A673 (cell line): Measurements from ENCODE around the gene CLPX. TPM values are rescaled to one million over a fixed set of nuclear protein-coding genes. Genes with fewer than 3 reads are reported as not detected.

Experiments used
- BruUV-seq: library from RNA; stranded (reverse); fragments of 400-500 nt; replicated peaks from 2 replicates; lab custom pipeline; 2021; lab: Mats Ljungman, UMichigan
- CTCF ChIA-PET: fragments of 300-600 bp; sonication (Branson Sonifier 250); formaldehyde crosslinking; loops from one replicate; lab custom pipeline; 2022; ENCODE audit warnings: antibody characterized with exemption; lab: Charles Lee
- POLR2A ChIA-PET: fragments of 300-600 bp; sonication (Branson Sonifier 250); formaldehyde crosslinking; loops from one replicate; lab custom pipeline; 2022; ENCODE audit warnings: antibody characterized with exemption; ENCODE audit not compliant: low non-redundant PET; lab: Charles Lee
- DNase-seq: peaks from one replicate; pipeline ENCODE4 v3.0.0-alpha.2; 2015; ENCODE audit warnings: low spot score
- H3K27ac ChIP-seq: fragments of 200-600 bp; sonication (generic); 2 replicates; pipeline ENCODE4 v1.5.1; 2016; ENCODE audit warnings: mixed run types, low read depth, mild to moderate bottlenecking, mixed read lengths, antibody characterized with exemption, low read length; ENCODE audit not compliant: poor library complexity, severe bottlenecking
- H3K27me3 ChIP-seq: fragments of 200-600 bp; sonication (generic); replicated peaks from 2 replicates; pipeline ENCODE4 v1.6.1; 2017; ENCODE audit warnings: mixed run types, low read depth, mild to moderate bottlenecking, mixed read lengths, antibody characterized with exemption, low read length; ENCODE audit not compliant: insufficient read depth, poor library complexity
- H3K36me3 ChIP-seq: fragments of 200-600 bp; sonication (generic); 2 replicates; pipeline ENCODE4 v1.6.1; 2016; ENCODE audit warnings: mixed run types, mild to moderate bottlenecking, mixed read lengths, antibody characterized with exemption, low read length; ENCODE audit not compliant: insufficient read depth, poor library complexity, severe bottlenecking
- H3K4me1 ChIP-seq: fragments of 200-600 bp; sonication (generic); 2 replicates; pipeline ENCODE4 v1.6.1; 2017; ENCODE audit warnings: mixed run types, mild to moderate bottlenecking, mixed read lengths, antibody characterized with exemption, low read length; ENCODE audit not compliant: insufficient read depth, poor library complexity, severe bottlenecking
- H3K4me3 ChIP-seq: fragments of 200-600 bp; sonication (generic); 2 replicates; pipeline ENCODE4 v1.5.1; 2016; ENCODE audit warnings: low read depth, mixed run types, mild to moderate bottlenecking, mixed read lengths, low read length; ENCODE audit not compliant: poor library complexity, severe bottlenecking
- H3K9me3 ChIP-seq: fragments of 200-600 bp; sonication (generic); 2 replicates; pipeline ENCODE4 v1.6.1; 2016; ENCODE audit warnings: mixed run types, low read depth, mild to moderate bottlenecking, mixed read lengths, antibody characterized with exemption, low read length; ENCODE audit not compliant: poor library complexity, severe bottlenecking
- CTCF ChIP-seq: fragments of 300-800, 200-600 bp; sonication (generic); conservative IDR thresholded peaks from 2 replicates; pipeline ENCODE4 v1.5.1; 2017; ENCODE audit warnings: low read depth, mild to moderate bottlenecking, antibody characterized with exemption, low read length, moderate library complexity, mixed read lengths
- EZH2 ChIP-seq: fragments of 200-600 bp; sonication (generic); IDR thresholded peaks from 2 replicates; pipeline ENCODE4 v1.6.1; 2017; ENCODE audit warnings: borderline replicate concordance, low read depth, mild to moderate bottlenecking, mixed read lengths, antibody characterized with exemption, low read length; ENCODE audit not compliant: poor library complexity, severe bottlenecking
- intact Hi-C: fragments of 100-400 bp; cut with micrococcal nuclease; formaldehyde crosslinking; loops from one replicate; pipeline ENCODE4 v1.10.0; 2022; ENCODE audit not compliant: unreplicated experiment
- total RNA-seq: library from RNA; stranded (reverse); gene quantifications from 2 replicates; pipeline ENCODE4 v1.2.3, GENCODE V29; 2021

Gene CLPX
- total RNA-seq, 1 experiment from 2014 or later, result 60.2 TPM

DNA sequence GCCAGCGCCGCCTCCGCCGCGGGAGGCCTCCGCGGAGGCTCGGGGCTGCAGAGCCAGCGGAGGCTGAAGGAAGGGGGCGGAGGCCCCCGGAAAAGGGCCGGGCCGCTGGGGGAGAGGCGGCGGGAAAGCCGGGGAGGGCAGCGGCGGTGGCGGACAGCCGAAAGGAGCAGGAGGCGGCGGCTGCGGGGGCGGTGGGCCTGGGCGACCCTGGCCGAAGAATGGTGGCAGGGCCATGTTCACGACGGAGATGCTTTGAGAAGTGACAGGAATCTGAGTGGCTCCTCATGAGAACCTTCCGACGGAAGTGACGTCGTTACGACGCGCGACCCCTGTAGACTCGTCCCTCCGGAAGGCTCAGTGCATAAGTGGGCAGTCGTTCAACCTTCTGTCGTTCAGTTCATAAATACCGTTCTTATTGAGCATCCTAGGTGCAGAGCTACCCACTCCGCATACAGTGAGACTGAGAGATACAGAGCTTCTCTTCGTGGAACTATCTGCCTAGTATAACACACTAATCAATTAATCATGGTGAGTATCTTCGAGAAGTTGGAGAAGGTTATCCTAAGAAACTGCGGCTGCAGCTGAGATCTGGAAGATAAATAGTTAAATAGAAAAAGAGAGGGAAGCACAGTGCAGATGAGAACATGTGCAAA, 51.5 kb downstream of the CLPX start, which contains the start of gene PDCD7:
PDCD7 (minus strand) TSS at position 261 of the 653 bp plus-strand sequence; CDS start at position 234, 27 bp downstream.
- Histone ChIP-seq H3K9me3 (no peaks in the 10 kb centered on the region), H3K4me1 (peaks cover 5% of the 10 kb centered on the region), H3K27me3 (no peaks in the 10 kb centered on the region), H3K36me3 (peaks cover 9% of the 10 kb centered on the region), H3K27ac (peak within 1 kb of the TSS; percentile 77), H3K4me3 (peak within 1 kb of the TSS; percentile 96)
- TF ChIP-seq CTCF (no peak), EZH2 (no peak)
- POLR2A ChIA-PET, result no interaction called here
- CTCF ChIA-PET, result interaction anchor here (0.7 kb wide), 1 partner anchor 148 kb away, joined by 3 read pairs; no protein-coding TSS in a partner anchor
- BruUV-seq, result TSS peak; percentile 96
- intact Hi-C loops, result no loop called here
- DNase-seq, result peak; percentile 96

DNA sequence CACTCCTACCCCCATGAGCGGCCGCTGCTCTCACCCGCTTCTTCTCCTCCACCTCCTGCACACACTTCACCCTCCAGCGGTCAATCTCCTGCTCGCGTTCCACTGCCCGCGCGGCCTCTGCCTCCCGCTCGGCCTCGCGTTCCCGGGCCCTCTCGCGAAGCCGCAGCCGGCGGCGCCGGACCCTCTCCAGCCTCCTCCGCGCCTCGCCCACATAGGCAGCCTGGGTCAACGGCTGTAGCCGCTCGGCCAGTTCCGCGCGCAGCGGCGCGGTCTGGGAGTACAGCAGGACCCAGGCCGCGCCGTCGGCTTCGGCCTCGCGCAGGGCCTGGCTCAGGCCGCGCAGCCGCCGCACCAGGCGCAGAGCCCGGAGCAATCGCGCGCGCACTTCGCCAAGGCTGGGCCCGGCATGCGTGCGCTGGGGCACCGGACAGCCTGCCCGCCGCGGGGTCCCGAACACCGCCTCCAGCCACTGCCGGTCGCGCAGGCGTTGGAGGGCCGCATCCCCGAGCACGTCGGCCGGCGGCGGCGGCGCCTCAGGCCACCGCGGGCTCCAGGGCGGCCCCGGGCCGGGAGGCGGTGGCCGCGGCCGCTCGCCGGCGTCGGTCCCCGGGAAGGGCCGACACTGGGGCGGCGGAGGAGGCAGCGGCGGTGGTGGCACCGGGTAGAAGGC, 52.1 kb downstream of the CLPX start:
- peak; percentile 33 for DNase-seq
- CTCF ChIA-PET, result interaction anchor here (0.6 kb wide), 1 partner anchor 34 kb away, joined by 5 read pairs; no protein-coding TSS in a partner anchor
- intact Hi-C loops, result no loop called here
- Histone ChIP-seq H3K27ac (peak overlapping the region; percentile 77), H3K9me3 (no peaks in the 10 kb centered on the region), H3K36me3 (peaks cover 15% of the 10 kb centered on the region), H3K4me3 (peak overlapping the region; percentile 96), H3K27me3 (no peaks in the 10 kb centered on the region), H3K4me1 (peaks cover 5% of the 10 kb centered on the region)
- no TSS peak for BruUV-seq
- TF ChIP-seq EZH2 (no peak), CTCF (no peak)
- POLR2A ChIA-PET, result no interaction called here

DNA sequence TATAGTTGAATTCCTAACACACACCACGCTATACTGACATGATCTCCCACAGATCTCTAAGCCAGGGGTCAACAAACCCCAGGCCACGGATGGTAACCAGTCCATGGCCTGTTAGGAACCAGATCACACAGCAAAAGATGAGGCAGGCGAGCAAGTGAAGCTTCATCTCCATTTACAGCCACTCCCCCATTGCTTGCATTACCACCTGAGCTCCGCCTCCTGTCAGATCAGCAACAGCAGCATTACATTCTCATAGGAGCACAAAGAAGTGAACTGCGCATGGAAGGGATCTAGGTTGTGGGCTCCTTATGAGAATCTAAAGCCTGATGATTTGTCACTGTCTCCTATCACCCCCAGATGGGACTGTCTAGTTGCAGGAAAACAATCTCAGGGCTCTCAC, 54.2 kb downstream of the CLPX start:
- Histone ChIP-seq H3K36me3 (peaks cover 33% of the 10 kb centered on the region), H3K4me3 (no peak overlapping the region), H3K27ac (no peak overlapping the region), H3K9me3 (no peaks in the 10 kb centered on the region), H3K27me3 (no peaks in the 10 kb centered on the region), H3K4me1 (peaks cover 5% of the 10 kb centered on the region)
- ChIA-PET POLR2A (no interaction called here), CTCF (no interaction called here)
- intact Hi-C loops, result no loop called here
- no peak for DNase-seq
- TF ChIP-seq EZH2 (no peak), CTCF (no peak)
- no TSS peak for BruUV-seq
